Measurements from ENCODE around the gene SLC1A6.
"Not testable (repeated sequence)": the region's sequence is repeated elsewhere in the genome, so short reads cannot be mapped to it uniquely, and the experiment has no call there.

SLC1A6 gene

GRCh38 chr19:14954071-14954655 is 25.5 kb downstream of the SLC1A6 start:
- no peak for DNase-seq

GRCh38 chr19:14952767-14953166 is 26.9 kb downstream of the SLC1A6 start:
- no peak for DNase-seq

GRCh38 chr19:14950421-14950820 is 29.2 kb downstream of the SLC1A6 start:
- DNase-seq, result no peak

- DNase-seq, result no peak
Observed at GRCh38 chr19:14949876-14950275, 29.8 kb downstream of the SLC1A6 start.

GRCh38 chr19:14949413-14949812 is 30.3 kb downstream of the SLC1A6 start:
- not testable (repeated sequence) for DNase-seq

GRCh38 chr19:14944456-14944855 is 35.2 kb downstream of the SLC1A6 start:
- DNase-seq, result no peak

- DNase-seq, result no peak
Observed at GRCh38 chr19:14943601-14944000, 36.1 kb downstream of the SLC1A6 start.

- DNase-seq, result no peak
Observed at GRCh38 chr19:14941189-14941588, 38.5 kb downstream of the SLC1A6 start, which contains the start of gene OR7C2. OR7C2 (plus strand) TSS chr19:14941489; CDS start chr19:14941489, 0 bp downstream.

- no peak for DNase-seq
Observed at GRCh38 chr19:14940266-14940665, 39.4 kb downstream of the SLC1A6 start.

GRCh38 chr19:14933506-14933905 is 46.2 kb downstream of the SLC1A6 start:
- no peak for DNase-seq

- DNase-seq, result no peak
Observed at GRCh38 chr19:14916848-14917247, 62.8 kb downstream of the SLC1A6 start.

- DNase-seq, result no peak
Observed at GRCh38 chr19:14915116-14915515, 64.5 kb downstream of the SLC1A6 start.

GRCh38 chr19:14906711-14907110 is 73.0 kb downstream of the SLC1A6 start:
- DNase-seq, result no peak

- no peak for DNase-seq
Observed at GRCh38 chr19:14901675-14902260, 77.9 kb downstream of the SLC1A6 start.

Measured in activated gamma-delta T cell treated with Interleukin-2 at 50 U/mL for 16 hours (primary cell).